ENCODE data around the gene MINK1.

DNA sequence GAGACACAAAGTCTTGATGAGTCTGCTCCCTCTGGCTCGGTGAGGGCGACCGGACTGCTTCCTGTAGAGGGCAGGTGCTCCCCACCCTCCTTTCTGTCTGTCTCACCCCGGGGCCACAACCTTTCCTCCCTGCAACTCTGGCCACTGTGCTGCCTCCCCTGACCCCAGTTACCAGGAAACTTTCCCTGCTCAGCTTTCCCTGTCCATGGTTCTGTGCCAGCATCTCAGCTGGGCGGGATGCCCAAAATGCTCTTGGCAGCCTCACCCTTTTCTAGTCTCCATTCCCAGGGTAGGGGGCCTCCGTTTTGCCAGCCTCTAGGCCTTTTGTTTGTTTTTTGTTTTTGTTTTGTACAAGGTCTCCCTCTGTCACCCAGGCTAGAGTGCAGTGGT, 24.8 kb upstream of the MINK1 start:
- TF ChIP-seq POLR2A (IDR thresholded peaks at IDR 0.05) (no peak), POLR2AphosphoS5 (IDR thresholded peaks at IDR 0.05) (no peak)
- TF ChIP-seq, protein P1, sequence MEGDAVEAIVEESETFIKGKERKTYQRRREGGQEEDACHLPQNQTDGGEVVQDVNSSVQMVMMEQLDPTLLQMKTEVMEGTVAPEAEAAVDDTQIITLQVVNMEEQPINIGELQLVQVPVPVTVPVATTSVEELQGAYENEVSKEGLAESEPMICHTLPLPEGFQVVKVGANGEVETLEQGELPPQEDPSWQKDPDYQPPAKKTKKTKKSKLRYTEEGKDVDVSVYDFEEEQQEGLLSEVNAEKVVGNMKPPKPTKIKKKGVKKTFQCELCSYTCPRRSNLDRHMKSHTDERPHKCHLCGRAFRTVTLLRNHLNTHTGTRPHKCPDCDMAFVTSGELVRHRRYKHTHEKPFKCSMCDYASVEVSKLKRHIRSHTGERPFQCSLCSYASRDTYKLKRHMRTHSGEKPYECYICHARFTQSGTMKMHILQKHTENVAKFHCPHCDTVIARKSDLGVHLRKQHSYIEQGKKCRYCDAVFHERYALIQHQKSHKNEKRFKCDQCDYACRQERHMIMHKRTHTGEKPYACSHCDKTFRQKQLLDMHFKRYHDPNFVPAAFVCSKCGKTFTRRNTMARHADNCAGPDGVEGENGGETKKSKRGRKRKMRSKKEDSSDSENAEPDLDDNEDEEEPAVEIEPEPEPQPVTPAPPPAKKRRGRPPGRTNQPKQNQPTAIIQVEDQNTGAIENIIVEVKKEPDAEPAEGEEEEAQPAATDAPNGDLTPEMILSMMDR (IDR thresholded peaks at IDR 0.05), result no peak

Measured in breast epithelium (tissue), 3 donors.